Femur (tissue), 1 donor: ENCODE results near the gene AQR.
"Not testable (repeated sequence)": the region's sequence is repeated elsewhere in the genome, so short reads cannot be mapped to it uniquely, and the experiment has no call there.

Experiments
- DNase-seq: peaks from one replicate; pipeline ENCODE4 v3.0.0-alpha.2; 2017

AQR gene

GRCh38 chr15:34951993-34952392 lies 17.5 kb downstream of the AQR start:
- no peak for DNase-seq

GRCh38 chr15:34944936-34945335 lies 24.6 kb downstream of the AQR start:
- DNase-seq, result no peak

- no peak for DNase-seq
Measured at GRCh38 chr15:34943711-34944110, 25.8 kb downstream of the AQR start.

GRCh38 chr15:34943264-34943663 lies 26.3 kb downstream of the AQR start:
- not testable (repeated sequence) for DNase-seq

- no peak for DNase-seq
Measured at GRCh38 chr15:34942363-34942762, 27.2 kb downstream of the AQR start.

GRCh38 chr15:34941831-34942230 lies 27.7 kb downstream of the AQR start:
- DNase-seq, result no peak

GRCh38 chr15:34941185-34941698 lies 28.3 kb downstream of the AQR start:
- DNase-seq, result no peak

- no peak for DNase-seq
Measured at GRCh38 chr15:34933432-34933975, 36.0 kb downstream of the AQR start.

- not testable (repeated sequence) for DNase-seq
Measured at GRCh38 chr15:34928349-34928748, 41.2 kb downstream of the AQR start.

- no peak for DNase-seq
Measured at GRCh38 chr15:34927726-34928125, 41.8 kb downstream of the AQR start.

- no peak for DNase-seq
Measured at GRCh38 chr15:34914317-34914716, 55.2 kb downstream of the AQR start.

GRCh38 chr15:34905047-34905446 lies 64.5 kb downstream of the AQR start:
- DNase-seq, result no peak

- no peak for DNase-seq
Measured at GRCh38 chr15:34904527-34904926, 65.0 kb downstream of the AQR start.

GRCh38 chr15:34900748-34901147 lies 68.8 kb downstream of the AQR start:
- peak; percentile 36 for DNase-seq

- DNase-seq, result no peak
Measured at GRCh38 chr15:34896183-34896582, 73.4 kb downstream of the AQR start.

- DNase-seq, result no peak
Measured at GRCh38 chr15:34893967-34894366, 75.6 kb downstream of the AQR start.

GRCh38 chr15:34892963-34893591 lies 76.5 kb downstream of the AQR start:
- DNase-seq, result no peak

GRCh38 chr15:34890424-34890823 lies 79.1 kb downstream of the AQR start:
- no peak for DNase-seq

- DNase-seq, result no peak
Measured at GRCh38 chr15:34889476-34889875, 80.1 kb downstream of the AQR start.

GRCh38 chr15:34886134-34886533 lies 83.4 kb downstream of the AQR start:
- no peak for DNase-seq

GRCh38 chr15:34883633-34884032 lies 85.9 kb downstream of the AQR start:
- DNase-seq, result no peak

- DNase-seq, result no peak
Measured at GRCh38 chr15:34883042-34883441, 86.5 kb downstream of the AQR start.

GRCh38 chr15:34879107-34879506 lies 90.4 kb downstream of the AQR start:
- no peak for DNase-seq

GRCh38 chr15:34876640-34877039 lies 92.9 kb downstream of the AQR start:
- DNase-seq, result no peak

GRCh38 chr15:34869110-34869509 lies 100.4 kb downstream of the AQR start:
- no peak for DNase-seq
